ENCODE measurements around the gene DZIP1L. TPM values are rescaled to one million over a fixed set of nuclear protein-coding genes. Genes with fewer than 3 reads are reported as not detected.

DZIP1L gene
- total and polyA plus RNA-seq, 2 donors from 2014 or later = 2.9 to 22.3 TPM

DNA sequence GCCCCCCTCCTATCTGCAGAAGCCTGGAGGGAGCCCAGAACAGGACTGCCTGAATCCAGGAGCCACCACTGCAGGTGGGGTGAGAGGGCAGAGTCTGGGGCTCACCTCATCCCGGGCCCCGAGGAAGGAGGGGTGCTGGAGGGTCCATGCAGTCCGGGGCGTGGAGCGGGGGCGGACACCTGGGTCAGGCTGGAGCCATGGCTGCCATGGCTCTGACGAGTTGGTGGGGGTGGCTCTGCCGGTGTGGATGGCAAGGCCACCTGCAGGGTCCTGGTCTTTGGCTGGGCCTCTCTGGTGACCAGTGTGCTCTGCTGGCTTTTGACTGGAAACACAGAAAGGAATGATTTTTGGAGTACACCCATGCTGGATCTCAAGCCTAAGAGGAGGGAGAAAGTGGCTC lies 47.4 kb downstream of the DZIP1L start:
- intact Hi-C loops (cut with DNase I) = no loop called here
- Histone ChIP-seq H3K4me3 (ENCODE audit: low read length in 3 of 3) (no peak overlapping the region), H3K27ac (ENCODE audit: low read depth in 2 of 2, low read length in 2 of 2) (no peak overlapping the region), H3K9ac (ENCODE audit: low read length in 3 of 3) (no peak overlapping the region), H3K36me3 (ENCODE audit: control insufficient read depth in 2 of 3, insufficient read depth in 3 of 3, low read length in 3 of 3) (peaks cover 2 to 45% (median 7%) of the 10 kb centered on the region in 3 donors), H3K4me1 (ENCODE audit: control insufficient read depth in 2 of 3, insufficient read depth in 2 of 3, low read depth in 1 of 3, low read length in 3 of 3) (no peaks in the 10 kb centered on the region), H3K27me3 (ENCODE audit: control insufficient read depth, insufficient read depth, low read length) (no peaks in the 10 kb centered on the region), H3K9me3 (ENCODE audit: control insufficient read depth in 2 of 3, insufficient read depth in 1 of 3, low read length in 3 of 3) (no peaks in the 10 kb centered on the region)
- TF ChIP-seq, protein P1, sequence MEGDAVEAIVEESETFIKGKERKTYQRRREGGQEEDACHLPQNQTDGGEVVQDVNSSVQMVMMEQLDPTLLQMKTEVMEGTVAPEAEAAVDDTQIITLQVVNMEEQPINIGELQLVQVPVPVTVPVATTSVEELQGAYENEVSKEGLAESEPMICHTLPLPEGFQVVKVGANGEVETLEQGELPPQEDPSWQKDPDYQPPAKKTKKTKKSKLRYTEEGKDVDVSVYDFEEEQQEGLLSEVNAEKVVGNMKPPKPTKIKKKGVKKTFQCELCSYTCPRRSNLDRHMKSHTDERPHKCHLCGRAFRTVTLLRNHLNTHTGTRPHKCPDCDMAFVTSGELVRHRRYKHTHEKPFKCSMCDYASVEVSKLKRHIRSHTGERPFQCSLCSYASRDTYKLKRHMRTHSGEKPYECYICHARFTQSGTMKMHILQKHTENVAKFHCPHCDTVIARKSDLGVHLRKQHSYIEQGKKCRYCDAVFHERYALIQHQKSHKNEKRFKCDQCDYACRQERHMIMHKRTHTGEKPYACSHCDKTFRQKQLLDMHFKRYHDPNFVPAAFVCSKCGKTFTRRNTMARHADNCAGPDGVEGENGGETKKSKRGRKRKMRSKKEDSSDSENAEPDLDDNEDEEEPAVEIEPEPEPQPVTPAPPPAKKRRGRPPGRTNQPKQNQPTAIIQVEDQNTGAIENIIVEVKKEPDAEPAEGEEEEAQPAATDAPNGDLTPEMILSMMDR (IDR thresholded peaks at IDR 0.05; ENCODE audit: borderline replicate concordance, extremely low read depth, insufficient read depth) = no peak
- no peak for FAIRE-seq
- DNase-seq = no peak

DNA sequence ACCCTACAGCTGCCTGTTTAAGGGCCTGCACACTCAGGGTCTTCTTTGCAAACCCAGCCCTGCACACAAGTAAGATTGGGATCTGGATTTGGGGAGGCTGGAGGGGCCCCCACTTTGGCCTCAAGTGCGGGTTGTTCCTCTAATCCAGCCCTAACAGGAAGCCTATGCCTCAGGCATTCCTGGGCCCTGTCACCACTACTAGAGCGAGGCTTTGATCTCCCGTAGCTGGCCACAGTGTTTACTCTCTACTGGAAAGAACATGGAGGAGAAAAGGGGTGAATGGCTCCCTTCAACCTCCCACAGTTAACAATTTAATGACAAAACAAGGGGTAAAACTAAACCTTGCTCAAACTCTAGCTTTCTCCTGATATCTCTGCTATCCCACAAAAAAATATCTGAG lies 48.4 kb downstream of the DZIP1L start:
- H3K4me1 ChIP-seq (ENCODE audit: control insufficient read depth in 2 of 3, insufficient read depth in 2 of 3, low read depth in 1 of 3, low read length in 3 of 3) = no peaks in the 10 kb centered on the region

DNA sequence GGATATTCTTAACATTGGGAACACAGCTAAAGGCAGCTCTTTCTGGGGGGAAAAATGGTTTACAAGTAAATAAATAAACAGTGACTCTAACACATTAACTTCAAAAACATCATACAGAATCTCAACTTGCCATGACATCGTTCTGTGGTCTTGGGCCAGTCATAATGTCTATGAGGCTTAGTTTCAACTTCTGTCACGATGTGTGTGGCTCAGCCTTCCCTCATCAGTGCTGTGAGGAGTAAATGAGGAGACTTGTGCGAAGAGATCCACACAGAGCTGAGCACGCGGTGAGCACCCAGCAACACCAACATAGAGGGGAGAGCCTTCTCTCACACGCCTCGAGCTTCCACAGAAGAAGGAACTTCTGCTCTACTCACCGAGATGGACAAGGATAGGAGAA lies 49.0 kb downstream of the DZIP1L start:
- Histone ChIP-seq H3K27ac (ENCODE audit: low read depth in 2 of 2, low read length in 2 of 2) (no peak overlapping the region), H3K27me3 (ENCODE audit: control insufficient read depth, insufficient read depth, low read length) (no peaks in the 10 kb centered on the region), H3K4me1 (ENCODE audit: control insufficient read depth in 2 of 3, insufficient read depth in 2 of 3, low read depth in 1 of 3, low read length in 3 of 3) (no peaks in the 10 kb centered on the region), H3K36me3 (ENCODE audit: control insufficient read depth in 2 of 3, insufficient read depth in 3 of 3, low read length in 3 of 3) (peaks cover 2 to 52% (median 13%) of the 10 kb centered on the region in 3 donors), H3K4me3 (ENCODE audit: low read length in 3 of 3) (no peak overlapping the region), H3K9ac (ENCODE audit: low read length in 3 of 3) (no peak overlapping the region), H3K9me3 (ENCODE audit: control insufficient read depth in 2 of 3, insufficient read depth in 1 of 3, low read length in 3 of 3) (no peaks in the 10 kb centered on the region)
- intact Hi-C loops (cut with DNase I) = no loop called here
- FAIRE-seq = no peak
- TF ChIP-seq, protein P1 (IDR thresholded peaks at IDR 0.05; ENCODE audit: borderline replicate concordance, extremely low read depth, insufficient read depth) = no peak
- no peak for DNase-seq

More for the DNA sequence above, 48.4 kb downstream of the DZIP1L start:
- intact Hi-C loops (cut with DNase I) = no loop called here
- H3K9ac ChIP-seq (ENCODE audit: low read length in 3 of 3) = no peak overlapping the region
- H3K4me3 ChIP-seq (ENCODE audit: low read length in 3 of 3) = no peak overlapping the region
- no peaks in the 10 kb centered on the region for H3K27me3 ChIP-seq (ENCODE audit: control insufficient read depth, insufficient read depth, low read length)
- H3K9me3 ChIP-seq (ENCODE audit: control insufficient read depth in 2 of 3, insufficient read depth in 1 of 3, low read length in 3 of 3) = no peaks in the 10 kb centered on the region
- H3K27ac ChIP-seq (ENCODE audit: low read depth in 2 of 2, low read length in 2 of 2) = no peak overlapping the region
- DNase-seq = no peak
- TF ChIP-seq, protein P1 (IDR thresholded peaks at IDR 0.05; ENCODE audit: borderline replicate concordance, extremely low read depth, insufficient read depth) = no peak
- H3K36me3 ChIP-seq (ENCODE audit: control insufficient read depth in 2 of 3, insufficient read depth in 3 of 3, low read length in 3 of 3) = peaks cover 2 to 52% (median 13%) of the 10 kb centered on the region in 3 donors
- FAIRE-seq = no peak

DNA sequence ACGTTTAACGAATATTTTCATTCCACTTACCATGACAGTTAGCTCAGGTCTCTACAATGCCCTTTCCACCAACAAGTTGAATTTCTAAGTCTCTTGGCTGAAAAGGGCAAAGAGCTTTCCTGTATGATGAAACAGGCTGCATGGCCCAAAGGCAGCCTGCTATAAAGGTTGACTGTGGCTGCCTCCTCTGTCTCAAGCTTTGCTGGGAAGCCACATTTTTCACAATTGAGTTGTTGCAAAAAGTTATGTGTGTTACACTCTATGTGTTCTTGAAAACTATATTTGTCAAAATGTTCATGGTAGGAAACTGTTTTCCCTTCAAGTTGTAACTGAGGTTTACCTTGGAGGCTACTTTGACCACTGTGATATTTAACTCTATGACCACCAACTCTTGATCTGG lies 49.5 kb downstream of the DZIP1L start:
- DNase-seq (no peak), FAIRE-seq (no peak)
- H3K27me3 ChIP-seq (ENCODE audit: control insufficient read depth, insufficient read depth, low read length) = no peaks in the 10 kb centered on the region
- H3K27ac ChIP-seq (ENCODE audit: low read depth in 2 of 2, low read length in 2 of 2) = no peak overlapping the region
- no peaks in the 10 kb centered on the region for H3K4me1 ChIP-seq (ENCODE audit: control insufficient read depth in 2 of 3, insufficient read depth in 2 of 3, low read depth in 1 of 3, low read length in 3 of 3)
- no peak overlapping the region for H3K4me3 ChIP-seq (ENCODE audit: low read length in 3 of 3)
- TF ChIP-seq, protein P1 (IDR thresholded peaks at IDR 0.05; ENCODE audit: borderline replicate concordance, extremely low read depth, insufficient read depth) = no peak
- no peak overlapping the region for H3K9ac ChIP-seq (ENCODE audit: low read length in 3 of 3)
- H3K36me3 ChIP-seq (ENCODE audit: control insufficient read depth in 2 of 3, insufficient read depth in 3 of 3, low read length in 3 of 3) = peaks cover 2 to 52% (median 13%) of the 10 kb centered on the region in 3 donors
- H3K9me3 ChIP-seq (ENCODE audit: control insufficient read depth in 2 of 3, insufficient read depth in 1 of 3, low read length in 3 of 3) = no peaks in the 10 kb centered on the region
- intact Hi-C loops (cut with DNase I) = no loop called here
